SJSA1 (cell line): ENCODE data around the gene GNAZ. TPM values are rescaled to one million over a fixed set of nuclear protein-coding genes. Genes with fewer than 3 reads are reported as not detected.

Experiments
- DNase-seq, 2 experiments: peaks; one replicate each; pipeline ENCODE4 v3.0.0-alpha.2; 2015 to 2020; ENCODE audit warnings: low spot score in 2 of 2, low read depth in 1 of 2
- H3K27ac ChIP-seq: fragments of 250-450 bp; sonication (Bioruptor Pico); 2 replicates; pipeline ENCODE4 v1.5.1; 2020; ENCODE audit warnings: mild to moderate bottlenecking, moderate library complexity
- H3K27me3 ChIP-seq: fragments of 250-450 bp; sonication (Bioruptor Pico); replicated peaks from 2 replicates; pipeline ENCODE4 v1.5.1; 2020; ENCODE audit warnings: mild to moderate bottlenecking, moderate library complexity
- H3K36me3 ChIP-seq: fragments of 250-450 bp; sonication (Bioruptor Pico); 2 replicates; pipeline ENCODE4 v1.5.1; 2020; ENCODE audit warnings: mild to moderate bottlenecking
- H3K4me1 ChIP-seq: fragments of 250-450 bp; sonication (Bioruptor Pico); replicated peaks from 2 replicates; pipeline ENCODE4 v1.6.1; 2021; ENCODE audit warnings: mild to moderate bottlenecking
- H3K4me3 ChIP-seq: fragments of 250-450 bp; sonication (Bioruptor Pico); 2 replicates; pipeline ENCODE4 v1.5.1; 2020; ENCODE audit warnings: mild to moderate bottlenecking
- H3K9me3 ChIP-seq: fragments of 250-450 bp; sonication (Bioruptor Pico); replicated peaks from 2 replicates; pipeline ENCODE4 v1.5.1; 2020; ENCODE audit warnings: mild to moderate bottlenecking
- total RNA-seq: library from RNA; depleted of rRNA; stranded (reverse); fragments of >200 nt; shearing (Covaris generic); gene quantifications from 2 replicates; pipeline ENCODE4 v1.2.3, GENCODE V29; 2014

GNAZ gene
- total RNA-seq, 1 experiment from 2014 or later, result 82.5 TPM

GRCh38 chr22:23092217-23092955, 22.1 kb downstream of the GNAZ start:
- Histone ChIP-seq H3K4me1 (peaks cover 9% of the 10 kb centered on the region), H3K36me3 (peaks cover 59% of the 10 kb centered on the region), H3K9me3 (no peaks in the 10 kb centered on the region), H3K27ac (no peak overlapping the region), H3K4me3 (no peak overlapping the region), H3K27me3 (no peaks in the 10 kb centered on the region)
- no peak for DNase-seq

- H3K36me3 ChIP-seq, result peaks cover 68% of the 10 kb centered on the region
- DNase-seq, result no peak
- no peaks in the 10 kb centered on the region for H3K27me3 ChIP-seq
- no peaks in the 10 kb centered on the region for H3K9me3 ChIP-seq
- H3K27ac ChIP-seq, result no peak overlapping the region
- peaks cover 5% of the 10 kb centered on the region for H3K4me1 ChIP-seq
- no peak overlapping the region for H3K4me3 ChIP-seq
Observed at GRCh38 chr22:23093051-23093788, 22.9 kb downstream of the GNAZ start.

GRCh38 chr22:23094260-23094659, 23.9 kb downstream of the GNAZ start:
- Histone ChIP-seq H3K4me3 (no peak overlapping the region), H3K4me1 (no peaks in the 10 kb centered on the region), H3K27me3 (no peaks in the 10 kb centered on the region), H3K36me3 (peaks cover 71% of the 10 kb centered on the region), H3K27ac (no peak overlapping the region), H3K9me3 (no peaks in the 10 kb centered on the region)
- no peak for DNase-seq

DNA sequence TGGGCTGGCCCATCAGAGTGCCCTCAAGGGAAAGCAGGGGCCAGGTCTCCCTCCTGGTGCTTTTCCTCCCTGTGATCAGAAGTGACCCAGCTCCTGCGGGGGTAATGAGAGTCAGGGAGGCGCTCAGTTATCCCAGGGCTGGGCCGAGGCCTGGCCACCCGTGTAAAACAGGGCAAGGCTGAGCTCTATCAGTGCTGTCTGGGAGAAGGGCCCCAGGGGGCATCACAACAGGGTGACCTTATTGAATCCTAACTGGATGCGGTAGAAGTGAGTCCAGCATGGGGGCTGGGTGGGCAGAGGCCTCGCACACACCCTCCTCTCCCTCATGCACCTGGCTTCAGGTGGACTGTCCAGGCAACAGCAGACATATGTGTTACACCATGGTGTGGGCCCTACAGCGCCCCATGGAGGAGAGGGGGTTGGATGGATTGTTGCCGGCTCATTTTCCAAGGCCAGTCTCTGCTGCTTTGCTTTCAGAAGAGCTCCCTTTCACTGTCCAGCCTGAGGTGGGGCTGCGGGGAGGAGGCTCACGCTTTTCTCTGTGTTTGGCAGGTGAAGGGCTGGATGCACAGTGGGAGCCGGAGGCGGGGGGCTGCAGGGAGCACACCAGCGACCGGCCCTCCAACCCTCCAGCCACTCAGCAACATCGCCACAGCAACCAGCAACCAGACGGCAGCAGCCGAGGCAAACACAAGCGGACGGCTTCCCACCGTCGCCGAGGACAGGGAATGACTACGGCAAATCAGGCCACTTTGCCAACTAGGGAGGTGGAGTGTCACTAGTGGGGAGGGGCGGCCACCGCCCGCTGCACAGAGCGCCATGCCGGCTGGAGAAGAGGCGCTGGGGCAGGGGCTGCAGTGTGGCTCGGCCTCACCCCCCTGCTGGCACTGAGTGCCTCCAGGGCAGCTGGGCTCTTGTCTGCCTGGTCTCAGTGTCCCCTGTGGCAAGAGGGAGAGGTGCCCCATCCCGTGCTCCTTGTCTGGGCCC, 24.7 kb downstream of the GNAZ start:
- DNase-seq, result no peak
- H3K9me3 ChIP-seq, result no peaks in the 10 kb centered on the region
- peaks cover 75% of the 10 kb centered on the region for H3K36me3 ChIP-seq
- H3K27ac ChIP-seq, result no peak overlapping the region
- no peaks in the 10 kb centered on the region for H3K4me1 ChIP-seq
- no peak overlapping the region for H3K4me3 ChIP-seq
- H3K27me3 ChIP-seq, result no peaks in the 10 kb centered on the region

- DNase-seq, result no peak
- no peak overlapping the region for H3K4me3 ChIP-seq
Observed at GRCh38 chr22:23095733-23096342, 25.5 kb downstream of the GNAZ start.

GRCh38 chr22:23097412-23098229, 27.3 kb downstream of the GNAZ start:
- H3K9me3 ChIP-seq, result no peaks in the 10 kb centered on the region
- DNase-seq, result no peak
- no peak overlapping the region for H3K27ac ChIP-seq
- H3K36me3 ChIP-seq, result peaks cover 86% of the 10 kb centered on the region
- no peaks in the 10 kb centered on the region for H3K27me3 ChIP-seq
- no peaks in the 10 kb centered on the region for H3K4me1 ChIP-seq
- no peak overlapping the region for H3K4me3 ChIP-seq

More at GRCh38 chr22:23095733-23096342, 25.5 kb downstream of the GNAZ start:
- H3K36me3 ChIP-seq, result peaks cover 82% of the 10 kb centered on the region
- no peaks in the 10 kb centered on the region for H3K27me3 ChIP-seq
- H3K9me3 ChIP-seq, result no peaks in the 10 kb centered on the region
- H3K4me1 ChIP-seq, result no peaks in the 10 kb centered on the region
- H3K27ac ChIP-seq, result no peak overlapping the region

- peaks cover 86% of the 10 kb centered on the region for H3K36me3 ChIP-seq
- no peak overlapping the region for H3K4me3 ChIP-seq
- no peaks in the 10 kb centered on the region for H3K4me1 ChIP-seq
- H3K27me3 ChIP-seq, result no peaks in the 10 kb centered on the region
- DNase-seq, result no peak
- no peaks in the 10 kb centered on the region for H3K9me3 ChIP-seq
- H3K27ac ChIP-seq, result no peak overlapping the region
Observed at GRCh38 chr22:23098230-23098705, 27.9 kb downstream of the GNAZ start.

- Histone ChIP-seq H3K27me3 (no peaks in the 10 kb centered on the region), H3K4me1 (no peaks in the 10 kb centered on the region), H3K27ac (no peak overlapping the region), H3K9me3 (no peaks in the 10 kb centered on the region), H3K4me3 (no peak overlapping the region), H3K36me3 (peaks cover 89% of the 10 kb centered on the region)
- no peak for DNase-seq
Observed at GRCh38 chr22:23098718-23099530, 28.6 kb downstream of the GNAZ start.

- Histone ChIP-seq H3K4me3 (no peak overlapping the region), H3K27ac (no peak overlapping the region), H3K27me3 (no peaks in the 10 kb centered on the region), H3K9me3 (no peaks in the 10 kb centered on the region), H3K36me3 (peaks cover 94% of the 10 kb centered on the region), H3K4me1 (no peaks in the 10 kb centered on the region)
- DNase-seq, result no peak
Observed at GRCh38 chr22:23099531-23099804, 29.1 kb downstream of the GNAZ start.

DNA sequence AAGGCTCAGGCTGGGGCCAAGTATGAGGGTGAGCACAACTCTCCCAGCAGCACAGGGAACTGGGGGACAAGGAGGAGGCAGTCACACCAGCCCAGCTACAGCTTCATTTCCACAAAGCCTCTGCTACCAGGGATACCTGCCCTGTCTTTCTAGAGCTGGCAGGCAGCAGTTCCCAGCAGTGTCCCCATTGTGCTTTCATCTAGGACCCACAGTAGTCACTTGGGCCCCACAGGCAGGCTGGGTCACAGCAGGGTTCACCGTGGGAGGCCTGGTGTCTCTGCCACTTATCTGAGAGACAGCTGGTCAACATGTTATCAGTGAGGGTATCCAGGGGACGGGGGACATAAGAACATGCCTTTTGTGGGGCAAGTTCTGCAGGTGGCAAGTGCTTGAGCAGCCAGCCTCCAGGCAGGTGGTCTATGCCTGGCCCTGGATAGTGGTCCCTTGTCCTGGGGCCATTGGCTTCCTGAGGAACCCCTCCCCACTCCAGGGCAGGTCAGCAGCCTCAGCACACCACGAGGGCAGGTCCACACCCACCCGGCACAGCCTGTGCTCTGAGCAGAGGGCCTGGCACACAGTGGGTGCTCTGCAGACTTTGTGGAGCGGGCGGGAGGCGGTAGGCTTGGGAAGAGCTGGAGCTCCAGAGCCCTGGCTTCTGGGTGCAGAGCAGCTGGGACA, 29.9 kb downstream of the GNAZ start:
- H3K4me1 ChIP-seq, result no peaks in the 10 kb centered on the region
- H3K27ac ChIP-seq, result no peak overlapping the region
- peaks cover 94% of the 10 kb centered on the region for H3K36me3 ChIP-seq
- no peak overlapping the region for H3K4me3 ChIP-seq
- no peaks in the 10 kb centered on the region for H3K27me3 ChIP-seq
- no peaks in the 10 kb centered on the region for H3K9me3 ChIP-seq
- DNase-seq, result no peak

GRCh38 chr22:23101524-23101923, 31.2 kb downstream of the GNAZ start:
- Histone ChIP-seq H3K4me1 (no peaks in the 10 kb centered on the region), H3K36me3 (peaks cover 94% of the 10 kb centered on the region), H3K4me3 (no peak overlapping the region), H3K27ac (no peak overlapping the region), H3K27me3 (no peaks in the 10 kb centered on the region), H3K9me3 (no peaks in the 10 kb centered on the region)
- DNase-seq, result no peak
